Natural killer cell (primary cell): ENCODE measurements around the gene DSCAML1. TPM values are rescaled to one million over a fixed set of nuclear protein-coding genes. Genes with fewer than 3 reads are reported as not detected.

Experiments
- ATAC-seq, 3 donors: fragments of 150-1000 bp in 2 of 3; fragments of 200-7000 bp in 1 of 3; cut with Tn5 transposase; 1 replicate in 1 of 3; 2 replicates in 2 of 3; pipeline ENCODE4 v1.10.0; 2021; ENCODE audit warnings: mild to moderate bottlenecking in 2 of 3, moderate library complexity in 2 of 3
- DNase-seq, 2 donors: peaks; one replicate each; pipeline versions ENCODE4 v3.0.0 to v3.0.0-alpha.2; 2013 to 2021; ENCODE audit warnings: mixed read lengths in 1 of 2
- H3K27ac ChIP-seq: one replicate; pipeline ENCODE4 v1.5.1; 2013; ENCODE audit warnings: mild to moderate bottlenecking, low read length
- H3K27me3 ChIP-seq: one replicate; pipeline ENCODE4 v1.6.1; 2013; ENCODE audit warnings: low read length; ENCODE audit not compliant: control insufficient read depth, insufficient read depth
- H3K36me3 ChIP-seq: one replicate; pipeline ENCODE4 v1.6.1; 2013; ENCODE audit warnings: low read length; ENCODE audit not compliant: control insufficient read depth, insufficient read depth
- H3K4me1 ChIP-seq: one replicate; pipeline ENCODE4 v1.6.1; 2013; ENCODE audit warnings: low read length; ENCODE audit not compliant: control insufficient read depth, insufficient read depth
- H3K4me3 ChIP-seq: one replicate; pipeline ENCODE4 v1.5.1; 2013; ENCODE audit warnings: low read length
- H3K9me3 ChIP-seq: one replicate; pipeline ENCODE4 v1.6.1; 2013; ENCODE audit warnings: low read length; ENCODE audit not compliant: control insufficient read depth, insufficient read depth
- H3K27ac Mint-ChIP-seq, 2 donors: one replicate each; pipeline ENCODE4 v1.8.0; 2022; ENCODE audit warnings: mild to moderate bottlenecking in 2 of 2, mixed read lengths in 2 of 2, moderate library complexity in 1 of 2
- H3K27me3 Mint-ChIP-seq, 2 donors: one replicate each; pipeline ENCODE4 v1.8.0; 2022; ENCODE audit warnings: low read depth in 2 of 2, mixed read lengths in 2 of 2
- H3K36me3 Mint-ChIP-seq: one replicate; pipeline ENCODE4 v1.8.0; 2022; ENCODE audit warnings: mixed read lengths
- H3K4me1 Mint-ChIP-seq, 2 donors: one replicate each; pipeline ENCODE4 v1.8.0; 2022; ENCODE audit warnings: mixed read lengths in 2 of 2
- H3K4me3 Mint-ChIP-seq: one replicate; pipeline ENCODE4 v1.8.0; 2022; ENCODE audit warnings: mild to moderate bottlenecking, moderate library complexity, mixed read lengths
- H3K9me3 Mint-ChIP-seq, 2 donors: one replicate each; pipeline ENCODE4 v1.8.0; 2022; ENCODE audit warnings: mixed read lengths in 2 of 2
- WGBS: methylation state at CpG from one replicate; pipeline ENCODE4 v1.1.7; 2013; ENCODE audit warnings: missing lambda C conversion rate; ENCODE audit not compliant: insufficient coverage; 5-methylcytosine and 5-hydroxymethylcytosine counted together
- intact Hi-C: fragments of 100-400 bp; cut with micrococcal nuclease; formaldehyde crosslinking; loops from one replicate; pipeline ENCODE4 v1.14.2; 2022
- total RNA-seq, 4 donors: library from RNA; stranded (reverse); fragments of 120-200 nt in 1 of 4; gene quantifications; one replicate each; pipeline versions ENCODE4 v1.2.3 to v1.2.4, GENCODE V29; 2013 to 2022
- TF ChIP-seq, protein P1 (sequence below): fragments of 200-600 bp; IDR thresholded peaks from one replicate; pipeline ENCODE4 v1.8.0; 2022; ENCODE audit warnings: antibody characterized with exemption

The DSCAML1 gene
- total RNA-seq, 3 donors from 2014 or later (not counting 1 experiment from before 2014, with no cell fraction given) = 0.66 TPM; not detected in 2

DNA sequence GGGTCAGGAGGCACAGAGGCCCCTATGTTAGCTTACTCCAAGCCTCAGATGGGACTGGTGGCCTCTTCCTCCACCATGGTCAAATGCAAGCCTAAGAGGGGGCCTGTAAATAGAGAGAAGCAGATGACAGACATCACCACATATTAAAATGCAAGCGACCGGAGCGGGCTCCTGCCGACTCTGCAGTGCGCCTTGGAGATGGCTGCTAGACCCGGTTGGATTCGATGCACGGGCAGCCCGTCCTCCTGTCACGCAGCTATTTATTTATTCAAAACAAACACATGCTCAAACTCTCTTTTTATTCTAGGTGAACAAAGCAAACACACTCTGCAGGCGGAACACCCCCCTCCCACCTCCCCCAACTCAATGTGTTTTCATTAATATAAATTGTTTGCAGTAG, 208.0 kb downstream of the DSCAML1 start:
- Histone ChIP-seq H3K27me3 (no peaks in the 10 kb centered on the region), H3K36me3 (no peaks in the 10 kb centered on the region), H3K4me1 (no peaks in the 10 kb centered on the region), H3K27ac (no peak overlapping the region), H3K4me3 (no peak overlapping the region), H3K9me3 (no peaks in the 10 kb centered on the region)
- no peaks in the 10 kb centered on the region for H3K9me3 Mint-ChIP-seq
- no peak overlapping the region for H3K4me3 Mint-ChIP-seq
- no peak for DNase-seq
- no peaks in the 10 kb centered on the region for H3K36me3 Mint-ChIP-seq
- H3K27me3 Mint-ChIP-seq = peaks cover 0 to 5% of the 10 kb centered on the region in 2 donors
- ATAC-seq = no peak
- intact Hi-C loops = no loop called here
- no peak overlapping the region for H3K27ac Mint-ChIP-seq
- WGBS = 91% methylated on average over 10 of the region's 11 CpGs
- TF ChIP-seq, protein P1, sequence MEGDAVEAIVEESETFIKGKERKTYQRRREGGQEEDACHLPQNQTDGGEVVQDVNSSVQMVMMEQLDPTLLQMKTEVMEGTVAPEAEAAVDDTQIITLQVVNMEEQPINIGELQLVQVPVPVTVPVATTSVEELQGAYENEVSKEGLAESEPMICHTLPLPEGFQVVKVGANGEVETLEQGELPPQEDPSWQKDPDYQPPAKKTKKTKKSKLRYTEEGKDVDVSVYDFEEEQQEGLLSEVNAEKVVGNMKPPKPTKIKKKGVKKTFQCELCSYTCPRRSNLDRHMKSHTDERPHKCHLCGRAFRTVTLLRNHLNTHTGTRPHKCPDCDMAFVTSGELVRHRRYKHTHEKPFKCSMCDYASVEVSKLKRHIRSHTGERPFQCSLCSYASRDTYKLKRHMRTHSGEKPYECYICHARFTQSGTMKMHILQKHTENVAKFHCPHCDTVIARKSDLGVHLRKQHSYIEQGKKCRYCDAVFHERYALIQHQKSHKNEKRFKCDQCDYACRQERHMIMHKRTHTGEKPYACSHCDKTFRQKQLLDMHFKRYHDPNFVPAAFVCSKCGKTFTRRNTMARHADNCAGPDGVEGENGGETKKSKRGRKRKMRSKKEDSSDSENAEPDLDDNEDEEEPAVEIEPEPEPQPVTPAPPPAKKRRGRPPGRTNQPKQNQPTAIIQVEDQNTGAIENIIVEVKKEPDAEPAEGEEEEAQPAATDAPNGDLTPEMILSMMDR = no peak
- no peaks in the 10 kb centered on the region for H3K4me1 Mint-ChIP-seq

DNA sequence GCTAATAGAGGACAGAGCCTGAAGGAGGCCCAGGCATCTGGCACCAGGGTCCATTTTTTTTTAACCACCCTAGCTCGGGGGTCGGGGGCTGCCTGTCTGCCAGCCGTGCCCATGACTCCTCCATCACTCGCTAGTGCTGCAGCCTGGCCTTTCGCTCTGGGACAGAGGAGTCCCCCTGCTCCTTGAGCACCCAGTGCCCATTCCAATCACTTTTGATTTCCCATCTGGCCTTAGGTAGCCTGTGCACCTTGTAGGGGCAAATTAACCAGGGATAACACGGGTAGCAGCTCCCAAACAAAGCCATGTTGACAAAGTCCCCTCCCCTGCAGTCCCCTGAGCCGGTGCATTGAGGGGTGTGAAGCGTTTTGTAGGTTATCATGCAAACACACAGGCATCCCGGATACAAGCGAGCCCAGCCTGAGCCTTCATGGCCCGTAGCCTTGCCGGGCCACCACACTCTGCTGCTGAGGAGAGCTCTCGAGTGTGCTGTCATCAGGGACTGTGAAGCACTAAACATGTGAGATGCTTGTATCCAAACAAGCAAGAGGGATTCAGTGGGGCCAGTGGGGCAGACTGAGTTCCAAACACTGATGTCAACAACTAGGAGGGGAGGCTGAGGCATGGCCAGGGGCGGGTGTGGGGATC, 208.7 kb downstream of the DSCAML1 start:
- Histone ChIP-seq H3K27ac (no peak overlapping the region), H3K4me1 (no peaks in the 10 kb centered on the region), H3K36me3 (no peaks in the 10 kb centered on the region), H3K9me3 (no peaks in the 10 kb centered on the region), H3K4me3 (no peak overlapping the region), H3K27me3 (no peaks in the 10 kb centered on the region)
- no peaks in the 10 kb centered on the region for H3K4me1 Mint-ChIP-seq
- no peak overlapping the region for H3K4me3 Mint-ChIP-seq
- ATAC-seq (no peak), DNase-seq (no peak)
- H3K9me3 Mint-ChIP-seq = no peaks in the 10 kb centered on the region
- H3K36me3 Mint-ChIP-seq = no peaks in the 10 kb centered on the region
- intact Hi-C loops = no loop called here
- TF ChIP-seq, protein P1 = no peak
- no peak overlapping the region for H3K27ac Mint-ChIP-seq
- WGBS = 84% methylated on average over 14 of the region's 14 CpGs
- H3K27me3 Mint-ChIP-seq = peaks cover 0 to 6% of the 10 kb centered on the region in 2 donors

DNA sequence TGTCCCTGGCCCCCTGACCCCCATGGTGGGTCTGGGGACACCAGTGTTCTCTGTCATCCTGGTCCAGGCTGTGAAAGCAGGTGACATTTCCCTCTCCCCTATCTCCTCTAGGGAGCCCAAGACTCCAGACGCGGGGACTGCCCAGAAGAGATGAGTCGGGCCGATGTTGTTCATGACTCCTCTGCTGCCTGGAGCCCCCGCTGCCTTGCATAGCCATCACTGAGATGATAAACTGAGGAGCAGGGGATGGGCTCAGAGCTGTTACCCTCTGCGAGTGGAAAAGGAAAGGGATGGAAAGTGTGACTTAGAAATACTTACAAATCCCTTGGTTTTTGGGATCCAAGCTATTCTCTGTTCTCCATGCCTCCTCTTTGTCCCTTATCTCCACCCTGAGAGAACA, 209.6 kb downstream of the DSCAML1 start:
- H3K27ac ChIP-seq = no peak overlapping the region
- no peaks in the 10 kb centered on the region for H3K4me1 Mint-ChIP-seq
- no peak overlapping the region for H3K27ac Mint-ChIP-seq
- no peaks in the 10 kb centered on the region for H3K36me3 Mint-ChIP-seq
- H3K9me3 ChIP-seq = no peaks in the 10 kb centered on the region
- 92% methylated on average over 6 of the region's 6 CpGs for WGBS
- TF ChIP-seq, protein P1 = no peak
- H3K27me3 Mint-ChIP-seq = peaks cover 0 to 6% of the 10 kb centered on the region in 2 donors
- H3K4me1 ChIP-seq = no peaks in the 10 kb centered on the region
- H3K36me3 ChIP-seq = no peaks in the 10 kb centered on the region
- intact Hi-C loops = no loop called here
- no peaks in the 10 kb centered on the region for H3K9me3 Mint-ChIP-seq
- ATAC-seq (no peak), DNase-seq (no peak)
- no peak overlapping the region for H3K4me3 Mint-ChIP-seq
- no peaks in the 10 kb centered on the region for H3K27me3 ChIP-seq
- no peak overlapping the region for H3K4me3 ChIP-seq

DNA sequence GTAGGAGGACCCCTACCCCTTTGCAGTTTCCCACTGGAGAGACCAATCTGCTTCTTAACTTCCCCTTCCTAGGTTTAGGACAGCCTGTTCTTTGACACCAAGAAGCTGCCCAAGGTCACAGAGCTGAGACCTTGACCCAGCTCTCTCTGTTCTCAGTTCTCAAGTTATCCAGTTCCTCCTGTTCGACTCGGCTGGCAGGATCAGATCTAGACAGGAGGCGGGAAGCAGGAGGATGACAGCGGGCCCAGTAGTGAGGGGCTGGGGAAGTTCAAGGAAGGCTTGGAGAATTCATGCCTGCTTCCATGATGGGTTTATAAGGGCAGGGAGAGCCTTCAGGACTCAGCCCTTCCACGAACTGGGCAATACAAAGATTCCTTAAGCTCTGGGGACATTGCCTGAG, 210.6 kb downstream of the DSCAML1 start:
- H3K4me1 ChIP-seq = no peaks in the 10 kb centered on the region
- H3K27me3 ChIP-seq = no peaks in the 10 kb centered on the region
- Mint-ChIP-seq H3K4me1 (no peaks in the 10 kb centered on the region), H3K9me3 (no peaks in the 10 kb centered on the region), H3K27ac (no peak overlapping the region), H3K27me3 (peaks cover 0 to 6% of the 10 kb centered on the region in 2 donors), H3K4me3 (no peak overlapping the region), H3K36me3 (no peaks in the 10 kb centered on the region)
- no peak overlapping the region for H3K27ac ChIP-seq
- H3K9me3 ChIP-seq = no peaks in the 10 kb centered on the region
- TF ChIP-seq, protein P1 = no peak
- no peak overlapping the region for H3K4me3 ChIP-seq
- WGBS = 78% methylated on average over 5 of the region's 5 CpGs
- intact Hi-C loops = no loop called here
- DNase-seq = no peak
- ATAC-seq = no peak
- no peaks in the 10 kb centered on the region for H3K36me3 ChIP-seq
